HepG2 (cell line): ENCODE measurements around the gene RPTOR. TPM values are rescaled to one million over a fixed set of nuclear protein-coding genes. Genes with fewer than 3 reads are reported as not detected.

Source experiments
- GPBP1L1 ChIP-seq: sonication (generic); formaldehyde crosslinking; IDR thresholded peaks from 2 replicates; pipeline ENCODE4 v1.5.0; 2020; ENCODE audit warnings: mild to moderate bottlenecking, missing genetic modification reagents
- HBP1 ChIP-seq: IDR thresholded peaks from 2 replicates; pipeline ENCODE4 v1.6.1; 2016; ENCODE audit warnings: low read depth, control low read depth
- HHEX ChIP-seq: IDR thresholded peaks from 2 replicates; pipeline ENCODE4 v1.6.1; 2016; ENCODE audit warnings: control low read depth
- IKZF4 ChIP-seq: sonication (generic); formaldehyde crosslinking; IDR thresholded peaks from 2 replicates; pipeline ENCODE4 v1.5.1; 2020; ENCODE audit warnings: borderline replicate concordance, mild to moderate bottlenecking, low read depth, missing genetic modification reagents; ENCODE audit errors: not compliant biosample characterization
- JUNB ChIP-seq: sonication (generic); formaldehyde crosslinking; IDR thresholded peaks from 2 replicates; pipeline ENCODE4 v1.8.0; 2022; ENCODE audit warnings: missing genetic modification reagents, mild to moderate bottlenecking, borderline replicate concordance
- KDM2A ChIP-seq: sonication (generic); formaldehyde crosslinking; IDR thresholded peaks from 2 replicates; pipeline ENCODE4 v1.4.0; 2020; ENCODE audit warnings: low read depth, missing genetic modification reagents, borderline replicate concordance
- MXI1 ChIP-seq: IDR thresholded peaks from 3 replicates; pipeline ENCODE4 v1.6.1; 2012; ENCODE audit warnings: low read depth, low read length, inconsistent platforms, borderline replicate concordance
- PAXIP1 ChIP-seq: sonication (generic); formaldehyde crosslinking; conservative IDR thresholded peaks from 2 replicates; pipeline ENCODE4 v1.4.0; 2020; ENCODE audit warnings: mild to moderate bottlenecking, missing genetic modification reagents, moderate library complexity
- SMAD9 ChIP-seq: sonication (generic); formaldehyde crosslinking; IDR thresholded peaks from 2 replicates; pipeline ENCODE4 v1.5.1; 2020; ENCODE audit warnings: mild to moderate bottlenecking, missing genetic modification reagents
- TAF1 ChIP-seq: sonication (generic); formaldehyde crosslinking; IDR thresholded peaks from 2 replicates; pipeline ENCODE4 v1.4.0; 2020; ENCODE audit warnings: missing genetic modification reagents
- TBX2 ChIP-seq: sonication (generic); formaldehyde crosslinking; IDR thresholded peaks from 2 replicates; pipeline ENCODE4 v1.5.0; 2020; ENCODE audit warnings: missing genetic modification reagents, mild to moderate bottlenecking, borderline replicate concordance
- ZBTB20 ChIP-seq: sonication (generic); formaldehyde crosslinking; IDR thresholded peaks from 2 replicates; pipeline ENCODE4 v1.8.1; 2023; ENCODE audit warnings: missing genetic modification reagents, low read depth, mild to moderate bottlenecking, borderline replicate concordance
- ZBTB44 ChIP-seq: sonication (generic); formaldehyde crosslinking; IDR thresholded peaks from 2 replicates; pipeline ENCODE4 v1.4.0; 2020; ENCODE audit warnings: missing genetic modification reagents
- ZFP37 ChIP-seq: sonication (generic); formaldehyde crosslinking; IDR thresholded peaks from 2 replicates; pipeline ENCODE4 v1.4.0; 2020; ENCODE audit warnings: missing genetic modification reagents, borderline replicate concordance
- ZFP91 ChIP-seq: sonication (generic); formaldehyde crosslinking; IDR thresholded peaks from 2 replicates; pipeline ENCODE4 v1.9.0; 2022; ENCODE audit warnings: missing genetic modification reagents, mild to moderate bottlenecking, borderline replicate concordance
- ZFYVE20 ChIP-seq: sonication (generic); formaldehyde crosslinking; IDR thresholded peaks from 2 replicates; pipeline ENCODE4 v1.8.0; 2023; ENCODE audit warnings: low read depth, mild to moderate bottlenecking, moderate library complexity, missing genetic modification reagents, borderline replicate concordance
- ZNF143 ChIP-seq: sonication (generic); formaldehyde crosslinking; IDR thresholded peaks from 2 replicates; pipeline ENCODE4 v1.4.0; 2020; ENCODE audit warnings: missing genetic modification reagents
- ZNF547 ChIP-seq: sonication (generic); formaldehyde crosslinking; IDR thresholded peaks from 2 replicates; pipeline ENCODE4 v1.5.1; 2020; ENCODE audit warnings: mild to moderate bottlenecking, missing genetic modification reagents
- ZNF580 ChIP-seq: IDR thresholded peaks from 2 replicates; pipeline ENCODE4 v1.6.1; 2016; ENCODE audit warnings: low read depth, borderline replicate concordance
- polyA plus RNA-seq, 8 experiments: library from polyadenylated mRNA; depleted of rRNA in 3 of 8; stranded (reverse) in 7 of 8; unstranded in 1 of 8; fragments of >200 nt; fragmentation: Illumina TruSeq in 4 of 8; extraction: Trizol in 4 of 8; gene quantifications; 2 replicates each; pipeline versions ENCODE4 v1.2.1 to v1.2.3, GENCODE V29; 2011 to 2016; ENCODE audit warnings: low read depth in 4 of 8, missing spikeins in 1 of 8, mixed read lengths in 1 of 8; ENCODE audit not compliant: insufficient read depth in 1 of 8
- total RNA-seq, 5 experiments: library from RNA; depleted of rRNA; stranded (reverse); fragments of >200 nt; fragmentation: Illumina TruSeq; extraction: Trizol; gene quantifications; 2 replicates each; pipeline ENCODE4 v1.2.3, GENCODE V29; 2016; ENCODE audit warnings: low read depth in 1 of 5

RPTOR gene
- total and polyA plus RNA-seq, 2 of the 13 experiments (the other 11 are each of a cell fraction or from before 2014, with no cell fraction given), result 6.6 to 25.3 TPM

GRCh38 chr17:80791758-80792284 is 247.2 kb downstream of the RPTOR start (continued):
- TF ChIP-seq ZNF143 (CRISPR knock-in tag), result peak; percentile 29; the same call in 1 of the 2 replicates
- no peak for TF ChIP-seq ZBTB44
- peak; percentile 21; the same call in 1 of the 3 replicates for TF ChIP-seq MXI1
- TF ChIP-seq KDM2A (CRISPR knock-in tag), result peak; percentile 25; the same call in 1 of the 2 replicates
- TF ChIP-seq TAF1 (CRISPR knock-in tag), result no peak
- no peak for TF ChIP-seq IKZF4 (CRISPR knock-in tag)
- TF ChIP-seq ZFP91 (CRISPR knock-in tag), result peak; percentile 54; the same call in 1 of the 2 replicates
- TF ChIP-seq GPBP1L1, result no peak
- 0 out of 2 replicates have a peak, but pooled peaks have one; percentile 57 for TF ChIP-seq HBP1
- no peak for TF ChIP-seq HHEX (CRISPR knock-in tag)
- peak; percentile 59 for TF ChIP-seq PAXIP1 (CRISPR knock-in tag)
- no peak for TF ChIP-seq ZFP37 (CRISPR knock-in tag)
- TF ChIP-seq ZFYVE20, result no peak
- TF ChIP-seq TBX2 (CRISPR knock-in tag), result 0 out of 2 replicates have a peak, but pooled peaks have one; percentile 34
- TF ChIP-seq ZBTB20 (CRISPR knock-in tag), result peak; percentile 64; the same call in 1 of the 2 replicates
- TF ChIP-seq ZNF580 (CRISPR knock-in tag), result no peak
- peak; percentile 90; the same call in 1 of the 2 replicates for TF ChIP-seq JUNB (CRISPR knock-in tag)
- no peak for TF ChIP-seq SMAD9 (CRISPR knock-in tag)
- 0 out of 2 replicates have a peak, but pooled peaks have one; percentile 22 for TF ChIP-seq ZNF547 (CRISPR knock-in tag)
